ENCODE measurements around the gene LSG1.
A peak's percentile ranks its signal among the peaks of the same experiment; 100 is the strongest.

The LSG1 gene

DNA sequence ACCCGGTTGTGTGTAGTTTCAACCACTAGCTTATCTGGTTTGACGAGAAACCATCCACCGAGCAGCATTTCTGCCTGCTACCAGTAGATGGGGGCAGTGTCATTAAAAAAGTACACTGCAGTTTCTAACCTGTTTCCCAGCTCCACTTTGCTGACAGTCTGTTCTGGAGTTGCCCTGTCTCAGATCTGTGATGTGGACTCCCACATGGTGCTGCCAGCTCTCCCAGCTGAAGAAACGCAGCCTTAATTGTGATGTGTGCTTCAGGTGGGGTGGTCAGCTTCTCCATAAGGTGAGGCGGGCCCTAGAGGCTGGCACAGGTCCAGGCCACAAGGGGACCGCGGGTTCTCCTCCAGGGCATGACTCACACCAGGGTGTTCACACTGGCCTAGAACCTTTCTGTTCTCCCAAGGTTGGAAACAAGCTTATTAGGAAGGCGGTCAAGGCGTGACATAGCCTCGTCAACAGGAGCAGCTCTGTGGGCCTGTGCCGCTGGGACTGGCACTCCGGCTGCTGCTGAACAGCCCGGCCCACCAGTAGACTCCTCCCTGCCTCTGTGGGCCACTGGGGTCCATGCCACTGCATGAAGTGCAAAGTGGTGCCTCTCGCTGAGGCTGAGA, 10.8 kb upstream of the LSG1 start:
- Histone ChIP-seq H3K27ac (ENCODE audit: low read depth, low read length) (no peak overlapping the region), H2AFZ (ENCODE audit: low read depth, low read length, severe bottlenecking) (no peak overlapping the region), H3K79me2 (ENCODE audit: insufficient read depth, low read length) (no peaks in the 10 kb centered on the region), H3K9me3 (ENCODE audit: insufficient read depth, low read length) (no peaks in the 10 kb centered on the region), H3K9ac (ENCODE audit: low read length) (no peak overlapping the region), H4K20me1 (ENCODE audit: low read depth, low read length) (no peaks in the 10 kb centered on the region), H3F3A (ENCODE audit: insufficient read depth) (no peaks in the 10 kb centered on the region), H3K9me2 (replicated peaks; ENCODE audit: insufficient read depth, low read length) (no peaks in the 10 kb centered on the region), H3K36me3 (ENCODE audit: low read length) (no peaks in the 10 kb centered on the region), H3K4me2 (ENCODE audit: low read depth, low read length, poor library complexity, severe bottlenecking) (no peak overlapping the region), H3K27me3 (ENCODE audit: low read length) (no peaks in the 10 kb centered on the region), H3K4me3 (ENCODE audit: insufficient read depth, low read length, poor library complexity, severe bottlenecking) (no peak overlapping the region)
- no peak for TF ChIP-seq EZH2phosphoT487 (conservative IDR thresholded peaks at IDR 0.05; ENCODE audit: low read length)
- TF ChIP-seq, protein P1, sequence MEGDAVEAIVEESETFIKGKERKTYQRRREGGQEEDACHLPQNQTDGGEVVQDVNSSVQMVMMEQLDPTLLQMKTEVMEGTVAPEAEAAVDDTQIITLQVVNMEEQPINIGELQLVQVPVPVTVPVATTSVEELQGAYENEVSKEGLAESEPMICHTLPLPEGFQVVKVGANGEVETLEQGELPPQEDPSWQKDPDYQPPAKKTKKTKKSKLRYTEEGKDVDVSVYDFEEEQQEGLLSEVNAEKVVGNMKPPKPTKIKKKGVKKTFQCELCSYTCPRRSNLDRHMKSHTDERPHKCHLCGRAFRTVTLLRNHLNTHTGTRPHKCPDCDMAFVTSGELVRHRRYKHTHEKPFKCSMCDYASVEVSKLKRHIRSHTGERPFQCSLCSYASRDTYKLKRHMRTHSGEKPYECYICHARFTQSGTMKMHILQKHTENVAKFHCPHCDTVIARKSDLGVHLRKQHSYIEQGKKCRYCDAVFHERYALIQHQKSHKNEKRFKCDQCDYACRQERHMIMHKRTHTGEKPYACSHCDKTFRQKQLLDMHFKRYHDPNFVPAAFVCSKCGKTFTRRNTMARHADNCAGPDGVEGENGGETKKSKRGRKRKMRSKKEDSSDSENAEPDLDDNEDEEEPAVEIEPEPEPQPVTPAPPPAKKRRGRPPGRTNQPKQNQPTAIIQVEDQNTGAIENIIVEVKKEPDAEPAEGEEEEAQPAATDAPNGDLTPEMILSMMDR (IDR thresholded peaks at IDR 0.05; ENCODE audit: insufficient read depth, low read length, poor library complexity, severe bottlenecking) = peak; percentile 81

DNA sequence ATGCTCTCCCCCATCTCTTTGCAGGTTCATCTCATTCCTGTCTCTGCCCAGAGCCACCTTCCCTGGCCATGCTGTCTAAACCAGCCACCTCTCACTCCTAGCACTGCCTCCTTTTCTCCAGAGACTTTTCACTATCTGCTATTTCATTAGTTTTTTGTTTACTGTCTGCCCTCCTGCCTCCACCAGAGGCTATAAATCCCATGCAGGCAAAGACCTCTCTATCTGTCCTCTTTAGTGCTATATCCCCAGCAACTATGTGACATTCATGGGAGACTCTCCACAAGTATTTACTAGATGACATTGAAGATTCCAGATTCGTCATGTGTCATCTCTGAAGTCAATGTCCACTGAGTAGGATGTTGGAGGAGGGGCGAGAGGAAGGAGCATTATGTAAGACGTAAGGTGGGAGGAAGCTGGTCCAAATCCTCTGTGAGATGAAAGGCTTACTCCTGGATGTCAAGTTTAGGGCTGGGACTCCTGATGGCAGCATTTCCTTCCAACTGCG, 10.2 kb upstream of the LSG1 start:
- Histone ChIP-seq H4K20me1 (ENCODE audit: low read depth, low read length) (no peaks in the 10 kb centered on the region), H3K4me2 (ENCODE audit: low read depth, low read length, poor library complexity, severe bottlenecking) (no peak overlapping the region), H3K9me2 (replicated peaks; ENCODE audit: insufficient read depth, low read length) (no peaks in the 10 kb centered on the region), H3K36me3 (ENCODE audit: low read length) (no peaks in the 10 kb centered on the region), H3K79me2 (ENCODE audit: insufficient read depth, low read length) (no peaks in the 10 kb centered on the region), H3F3A (ENCODE audit: insufficient read depth) (no peaks in the 10 kb centered on the region), H3K27me3 (ENCODE audit: low read length) (no peaks in the 10 kb centered on the region), H3K9ac (ENCODE audit: low read length) (no peak overlapping the region), H3K27ac (ENCODE audit: low read depth, low read length) (no peak overlapping the region), H3K9me3 (ENCODE audit: insufficient read depth, low read length) (no peaks in the 10 kb centered on the region), H2AFZ (ENCODE audit: low read depth, low read length, severe bottlenecking) (no peak overlapping the region), H3K4me3 (ENCODE audit: insufficient read depth, low read length, poor library complexity, severe bottlenecking) (no peak overlapping the region)
- TF ChIP-seq, protein P1 (IDR thresholded peaks at IDR 0.05; ENCODE audit: insufficient read depth, low read length, poor library complexity, severe bottlenecking) = no peak
- no peak for TF ChIP-seq EZH2phosphoT487 (conservative IDR thresholded peaks at IDR 0.05; ENCODE audit: low read length)

DNA sequence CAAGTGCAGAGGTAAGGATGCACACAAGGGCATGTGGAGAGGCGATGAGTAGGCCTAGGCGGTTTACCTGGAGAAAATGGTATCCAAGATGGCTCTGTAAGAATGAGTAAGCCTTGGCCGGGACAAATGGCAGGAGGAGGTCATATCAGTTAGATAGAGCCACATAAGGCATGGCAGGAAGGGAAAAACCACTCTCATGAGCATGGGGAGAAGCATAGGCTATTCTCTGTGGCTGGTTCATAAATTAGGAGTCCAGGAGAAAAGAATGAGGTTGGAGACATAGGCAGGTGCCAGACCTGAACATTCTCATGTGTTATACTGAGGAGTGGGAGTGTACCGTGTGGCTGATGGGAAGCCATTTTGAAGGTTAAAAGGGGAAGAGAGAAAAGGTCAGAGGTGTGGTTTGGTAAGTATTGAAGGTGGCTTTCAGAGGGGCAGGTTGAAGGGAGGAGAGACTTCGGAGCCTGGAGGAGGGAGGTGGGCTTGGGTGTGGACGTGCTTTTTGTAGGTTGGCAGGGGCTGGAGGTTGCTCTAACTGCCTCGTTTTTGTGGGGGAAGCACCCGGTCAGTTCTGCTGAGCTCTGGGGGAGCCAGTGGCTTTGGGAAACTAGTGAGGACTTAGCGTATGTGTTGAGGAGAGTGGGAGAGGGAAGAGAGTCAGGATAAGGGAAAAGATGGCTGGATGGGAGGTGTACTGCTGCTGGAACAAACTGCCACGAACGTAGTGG, 9.1 kb upstream of the LSG1 start:
- Histone ChIP-seq H3K9me3 (ENCODE audit: insufficient read depth, low read length) (no peaks in the 10 kb centered on the region), H3K9ac (ENCODE audit: low read length) (no peak overlapping the region), H3F3A (ENCODE audit: insufficient read depth) (no peaks in the 10 kb centered on the region), H3K4me3 (ENCODE audit: insufficient read depth, low read length, poor library complexity, severe bottlenecking) (no peak overlapping the region), H4K20me1 (ENCODE audit: low read depth, low read length) (no peaks in the 10 kb centered on the region), H3K4me2 (ENCODE audit: low read depth, low read length, poor library complexity, severe bottlenecking) (no peak overlapping the region), H3K27me3 (ENCODE audit: low read length) (no peaks in the 10 kb centered on the region), H3K36me3 (ENCODE audit: low read length) (no peaks in the 10 kb centered on the region), H2AFZ (ENCODE audit: low read depth, low read length, severe bottlenecking) (no peak overlapping the region), H3K9me2 (replicated peaks; ENCODE audit: insufficient read depth, low read length) (no peaks in the 10 kb centered on the region), H3K27ac (ENCODE audit: low read depth, low read length) (no peak overlapping the region), H3K79me2 (ENCODE audit: insufficient read depth, low read length) (no peaks in the 10 kb centered on the region)
- TF ChIP-seq, protein P1 (IDR thresholded peaks at IDR 0.05; ENCODE audit: insufficient read depth, low read length, poor library complexity, severe bottlenecking) = no peak
- TF ChIP-seq EZH2phosphoT487 (conservative IDR thresholded peaks at IDR 0.05; ENCODE audit: low read length) = no peak
